Esophagus (tissue), 2 donors: Measurements from ENCODE around the gene ENOX1. TPM values are rescaled to one million over a fixed set of nuclear protein-coding genes. Genes with fewer than 3 reads are reported as not detected.

Experiments used
- H3K27ac ChIP-seq, 2 donors: one replicate each; pipeline ENCODE4 v1.5.1; 2013; ENCODE audit warnings: low read depth in 2 of 2, mild to moderate bottlenecking in 2 of 2, inconsistent platforms in 1 of 2, low read length in 1 of 2, moderate library complexity in 1 of 2
- H3K27me3 ChIP-seq, 2 donors: one replicate each; pipeline ENCODE4 v1.6.1; 2013; ENCODE audit warnings: low read length in 2 of 2, control low read depth in 1 of 2, mild to moderate bottlenecking in 1 of 2; ENCODE audit not compliant: insufficient read depth in 2 of 2, control insufficient read depth in 1 of 2
- H3K36me3 ChIP-seq, 2 donors: one replicate each; pipeline ENCODE4 v1.6.1; 2013; ENCODE audit warnings: low read length in 1 of 2; ENCODE audit not compliant: control insufficient read depth in 2 of 2, insufficient read depth in 2 of 2
- H3K4me1 ChIP-seq, 2 donors: one replicate each; pipeline ENCODE4 v1.6.1; 2013; ENCODE audit warnings: low read length in 1 of 2; ENCODE audit not compliant: control insufficient read depth in 2 of 2, insufficient read depth in 2 of 2
- H3K4me3 ChIP-seq, 2 donors: one replicate each; pipeline ENCODE4 v1.5.1; 2013; ENCODE audit warnings: low read length in 2 of 2, mild to moderate bottlenecking in 2 of 2, low read depth in 1 of 2, moderate library complexity in 1 of 2
- H3K9me3 ChIP-seq, 2 donors: one replicate each; pipeline ENCODE4 v1.6.1; 2013; ENCODE audit warnings: mild to moderate bottlenecking in 2 of 2, low read depth in 1 of 2, low read length in 1 of 2, moderate library complexity in 1 of 2; ENCODE audit not compliant: control insufficient read depth in 2 of 2, insufficient read depth in 1 of 2
- WGBS, 2 donors: extraction: QIAGEN DNeasy Blood & Tissue Kit; methylation state at CpG; one replicate each; pipeline ENCODE4 v1.1.7; 2013; 5-methylcytosine and 5-hydroxymethylcytosine counted together
- polyA plus RNA-seq, 2 donors: library from polyadenylated mRNA; stranded (reverse); fragments of 200-250 nt; gene quantifications; one replicate each; pipeline ENCODE4 v1.2.3, GENCODE V29; 2013
- donor health status: healthy with polysubstance abuse.
- donor health status: Bipolar disorder and iron deficiency.

The ENOX1 gene
- polyA plus RNA-seq, 2 donors: 0.10 to 0.29 TPM

DNA sequence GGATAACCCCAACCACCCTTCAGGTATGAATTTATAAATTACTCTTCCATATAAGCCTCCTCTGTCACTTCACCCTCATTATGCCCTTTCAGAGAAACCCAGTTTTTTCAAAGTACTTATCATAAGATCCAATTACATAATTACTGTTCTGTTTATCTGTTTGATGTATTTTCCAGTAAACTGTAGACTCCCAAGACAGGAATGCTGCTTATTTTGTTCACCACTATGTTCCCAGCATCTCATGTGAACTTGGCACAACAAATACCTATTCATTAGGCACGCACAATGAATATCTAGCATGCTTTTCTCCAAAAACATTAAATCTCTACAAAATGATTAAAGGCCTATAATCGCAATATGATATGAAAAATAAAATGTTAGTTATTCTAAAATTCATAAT, 13.2 kb downstream of the ENOX1 start:
- Histone ChIP-seq H3K4me3 (no peak overlapping the region), H3K36me3 (no peaks in the 10 kb centered on the region), H3K27me3 (no peaks in the 10 kb centered on the region), H3K9me3 (no peaks in the 10 kb centered on the region), H3K4me1 (no peaks in the 10 kb centered on the region), H3K27ac (no peak overlapping the region)
- 79 to 83% methylated on average over 2 of the region's 2 CpGs for WGBS, 2 donors

DNA sequence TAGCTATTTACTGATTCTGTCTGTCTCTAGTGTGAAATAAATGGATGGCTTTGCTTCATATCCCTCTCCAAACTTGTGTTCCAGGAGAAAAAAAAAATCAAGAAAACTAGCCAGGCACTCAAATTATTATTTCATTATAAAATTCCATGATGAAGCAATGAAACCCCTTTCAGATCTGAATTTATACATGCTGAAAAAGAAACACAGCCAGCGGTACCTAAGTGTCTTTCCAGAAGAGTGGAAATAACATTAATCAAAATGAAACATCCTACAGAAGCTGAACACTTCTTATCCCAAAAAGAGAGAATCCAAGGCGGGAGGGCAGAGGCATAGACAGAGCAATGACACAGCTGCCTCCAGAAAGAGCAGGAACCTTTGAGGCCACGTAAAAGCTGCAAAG, 15.9 kb downstream of the ENOX1 start:
- Histone ChIP-seq H3K4me3 (no peak overlapping the region), H3K4me1 (peaks cover 0 to 2% of the 10 kb centered on the region in 2 donors), H3K36me3 (no peaks in the 10 kb centered on the region), H3K27ac (no peak overlapping the region), H3K27me3 (no peaks in the 10 kb centered on the region), H3K9me3 (no peaks in the 10 kb centered on the region)
- WGBS, 2 donors: 68 to 74% methylated on average over 3 of the region's 3 CpGs

- no peak overlapping the region for H3K27ac ChIP-seq
- H3K27me3 ChIP-seq: no peaks in the 10 kb centered on the region
- H3K4me3 ChIP-seq: no peak overlapping the region
- 73 to 80% methylated on average over 2 of the region's 2 CpGs for WGBS, 2 donors
- no peaks in the 10 kb centered on the region for H3K9me3 ChIP-seq
- H3K4me1 ChIP-seq: peaks cover 0 to 2% of the 10 kb centered on the region in 2 donors
- no peaks in the 10 kb centered on the region for H3K36me3 ChIP-seq
Observed at GRCh38 chr13:43769529-43769928, 17.2 kb downstream of the ENOX1 start.

DNA sequence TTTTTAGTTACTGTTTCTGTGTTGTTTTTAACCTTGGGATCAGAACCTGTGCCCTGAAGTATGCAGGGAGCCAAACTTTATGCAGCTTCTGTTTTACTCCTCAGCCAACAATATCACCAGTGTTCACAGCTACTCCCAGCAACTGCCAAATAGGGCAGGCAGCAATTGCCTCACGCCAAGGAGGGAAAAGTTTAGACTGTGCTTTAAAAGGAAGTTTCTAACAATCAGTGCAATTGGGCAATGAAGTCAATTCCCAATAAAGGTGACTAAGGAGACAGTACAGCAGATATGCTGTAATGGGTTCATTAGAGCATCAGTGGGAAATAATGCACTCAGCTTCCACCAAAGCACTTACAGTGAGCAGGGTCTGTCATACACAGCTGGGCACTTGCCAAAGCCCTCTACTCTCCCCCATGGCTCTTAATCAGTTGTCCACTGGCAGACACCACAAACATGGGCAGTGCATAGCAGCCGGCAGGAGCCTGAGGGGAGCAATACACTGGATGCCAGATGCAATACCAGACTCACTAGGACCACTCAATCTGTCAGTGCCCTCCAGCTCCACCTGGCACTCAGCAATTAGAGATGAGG, 19.3 kb downstream of the ENOX1 start:
- H3K27ac ChIP-seq: peak overlapping the region in 1 of 2 donors; percentile 53
- peaks cover 0 to 2% of the 10 kb centered on the region in 2 donors for H3K4me1 ChIP-seq

GRCh38 chr13:43766725-43767124, 20.0 kb downstream of the ENOX1 start:
- Histone ChIP-seq H3K27me3 (no peaks in the 10 kb centered on the region), H3K27ac (peak overlapping the region in 1 of 2 donors; percentile 3), H3K4me3 (no peak overlapping the region), H3K36me3 (no peaks in the 10 kb centered on the region), H3K4me1 (peaks cover 0 to 2% of the 10 kb centered on the region in 2 donors), H3K9me3 (no peaks in the 10 kb centered on the region)
- 49 to 51% methylated on average over 5 of the region's 5 CpGs for WGBS, 2 donors

More for the DNA sequence above, 19.3 kb downstream of the ENOX1 start:
- H3K36me3 ChIP-seq: no peaks in the 10 kb centered on the region
- no peaks in the 10 kb centered on the region for H3K27me3 ChIP-seq
- 43 to 48% methylated on average over 2 of the region's 2 CpGs for WGBS, 2 donors
- H3K4me3 ChIP-seq: no peak overlapping the region
- H3K9me3 ChIP-seq: no peaks in the 10 kb centered on the region

GRCh38 chr13:43764349-43764748, 22.4 kb downstream of the ENOX1 start:
- H3K27ac ChIP-seq: no peak overlapping the region
- peaks cover 0 to 2% of the 10 kb centered on the region in 2 donors for H3K4me1 ChIP-seq
- no peaks in the 10 kb centered on the region for H3K9me3 ChIP-seq
- no peaks in the 10 kb centered on the region for H3K27me3 ChIP-seq
- H3K36me3 ChIP-seq: no peaks in the 10 kb centered on the region
- WGBS, 2 donors: 53 to 80% methylated on average over 2 of the region's 2 CpGs
- H3K4me3 ChIP-seq: no peak overlapping the region

- H3K27me3 ChIP-seq: no peaks in the 10 kb centered on the region
- H3K9me3 ChIP-seq: no peaks in the 10 kb centered on the region
- H3K4me3 ChIP-seq: no peak overlapping the region
- no peak overlapping the region for H3K27ac ChIP-seq
- H3K4me1 ChIP-seq: peaks cover 0 to 2% of the 10 kb centered on the region in 2 donors
- H3K36me3 ChIP-seq: no peaks in the 10 kb centered on the region
- WGBS, 2 donors: 89 to 90% methylated on average over 6 of the region's 6 CpGs
Observed at GRCh38 chr13:43763143-43763759, 23.5 kb downstream of the ENOX1 start.

DNA sequence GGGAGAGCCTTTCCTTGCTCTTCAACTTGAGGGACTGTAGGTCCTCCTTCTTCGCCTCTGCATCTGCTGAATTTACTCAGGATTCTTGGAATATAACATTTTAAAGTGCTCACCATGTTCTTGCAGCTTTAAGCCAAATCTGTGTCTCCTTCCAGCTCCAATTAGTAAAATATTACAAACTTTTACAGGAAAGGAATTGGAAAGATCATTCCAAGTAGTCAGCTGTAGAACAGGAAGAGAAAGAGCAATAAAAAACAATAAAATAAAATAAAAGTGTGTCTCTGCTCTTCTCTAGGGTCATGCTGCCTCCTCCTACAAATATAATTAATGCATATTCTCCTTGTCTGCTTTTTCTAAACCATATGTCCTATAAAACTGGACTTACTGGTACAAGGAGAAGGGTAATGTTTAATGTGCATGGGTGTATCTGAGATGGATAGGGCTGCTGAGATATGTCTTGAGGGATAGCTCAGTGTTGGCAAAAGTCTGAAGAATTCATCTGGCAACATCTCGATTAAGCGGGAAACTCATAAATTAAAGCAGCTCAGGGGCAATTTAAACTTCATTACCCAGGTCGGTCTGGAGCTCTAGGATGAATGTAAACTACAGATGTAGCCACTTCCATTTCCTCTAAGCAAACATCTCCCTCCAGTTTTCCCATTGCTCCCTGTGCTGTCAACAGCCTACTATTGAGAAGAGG, 25.0 kb downstream of the ENOX1 start:
- 81 to 92% methylated on average over 4 of the region's 4 CpGs for WGBS, 2 donors
- no peaks in the 10 kb centered on the region for H3K9me3 ChIP-seq
- H3K27me3 ChIP-seq: no peaks in the 10 kb centered on the region
- H3K4me1 ChIP-seq: no peaks in the 10 kb centered on the region
- H3K27ac ChIP-seq: no peak overlapping the region
- H3K36me3 ChIP-seq: no peaks in the 10 kb centered on the region
- no peak overlapping the region for H3K4me3 ChIP-seq

DNA sequence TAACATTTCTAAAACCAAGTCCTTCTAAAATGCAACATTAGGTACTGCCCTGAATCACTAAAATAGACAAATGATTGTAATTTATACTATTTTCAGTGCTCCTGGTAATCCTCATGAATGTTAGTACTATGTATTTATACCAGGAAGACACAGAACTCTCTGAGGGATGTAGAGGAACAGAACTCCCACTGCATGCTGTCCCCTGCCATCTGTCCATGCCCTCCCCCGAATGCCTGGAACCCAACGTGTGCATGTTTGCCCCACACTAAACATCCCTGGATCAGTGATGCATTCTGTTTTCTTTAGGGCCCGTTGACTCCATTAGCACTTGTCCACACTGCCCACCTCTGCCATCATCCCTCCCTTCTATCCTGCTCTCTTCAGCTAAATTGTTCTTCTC, 26.5 kb downstream of the ENOX1 start:
- Histone ChIP-seq H3K4me3 (no peak overlapping the region), H3K27ac (no peak overlapping the region), H3K27me3 (no peaks in the 10 kb centered on the region), H3K4me1 (no peaks in the 10 kb centered on the region), H3K36me3 (no peaks in the 10 kb centered on the region), H3K9me3 (no peaks in the 10 kb centered on the region)
- WGBS, 2 donors: 80 to 84% methylated on average over 3 of the region's 3 CpGs
